ENCODE results near the gene SGCD. TPM values are rescaled to one million over a fixed set of nuclear protein-coding genes. Genes with fewer than 3 reads are reported as not detected.
"Not testable (repeated sequence)": the region's sequence is repeated elsewhere in the genome, so short reads cannot be mapped to it uniquely, and the experiment has no call there.

The SGCD gene
- total RNA-seq, 8 experiments from 2014 or later = 0.29 to 56.2 (median 7.9) TPM

DNA sequence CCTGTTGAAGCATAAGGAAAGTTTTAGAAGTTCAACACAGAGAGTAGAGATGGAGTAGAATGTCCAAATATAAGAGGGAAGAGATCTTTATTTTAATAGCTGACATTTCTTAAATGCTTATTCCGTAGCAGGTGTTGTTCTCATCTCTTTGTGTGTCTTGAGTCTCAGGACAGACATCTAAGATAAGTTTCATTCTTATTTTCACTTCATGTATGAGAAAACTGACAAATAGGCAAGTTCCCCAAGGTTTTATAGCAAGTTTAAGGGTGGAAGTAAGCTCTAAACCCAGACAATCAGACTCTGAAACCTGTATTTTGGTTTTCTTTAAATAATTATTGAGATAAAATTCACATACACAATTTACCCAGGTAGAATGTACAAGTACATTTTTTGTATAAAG is 294.8 kb downstream of the SGCD start:
- no peak for ATAC-seq (replicated peaks in 6 of 8)
- Histone ChIP-seq H3K4me1 (replicated peaks in 1 of 2) (peaks cover 0 to 5% of the 10 kb centered on the region in 2 donors), H3K27ac (no peak overlapping the region), H3K4me3 (no peak overlapping the region)
- in situ Hi-C loops (cut with MboI; ENCODE audit: low pct_unique_long_range_greater_than_20kb in 2 of 9, low sequenced_read_pairs in 9 of 9, unreplicated experiment in 9 of 9) = no loop called here
- WGBS, 10 experiments = 67 to 100% (median 88%) methylated on average over 1 of the region's 1 CpG; no CpG with 5 or more reads in 2 of the 10 experiments

DNA sequence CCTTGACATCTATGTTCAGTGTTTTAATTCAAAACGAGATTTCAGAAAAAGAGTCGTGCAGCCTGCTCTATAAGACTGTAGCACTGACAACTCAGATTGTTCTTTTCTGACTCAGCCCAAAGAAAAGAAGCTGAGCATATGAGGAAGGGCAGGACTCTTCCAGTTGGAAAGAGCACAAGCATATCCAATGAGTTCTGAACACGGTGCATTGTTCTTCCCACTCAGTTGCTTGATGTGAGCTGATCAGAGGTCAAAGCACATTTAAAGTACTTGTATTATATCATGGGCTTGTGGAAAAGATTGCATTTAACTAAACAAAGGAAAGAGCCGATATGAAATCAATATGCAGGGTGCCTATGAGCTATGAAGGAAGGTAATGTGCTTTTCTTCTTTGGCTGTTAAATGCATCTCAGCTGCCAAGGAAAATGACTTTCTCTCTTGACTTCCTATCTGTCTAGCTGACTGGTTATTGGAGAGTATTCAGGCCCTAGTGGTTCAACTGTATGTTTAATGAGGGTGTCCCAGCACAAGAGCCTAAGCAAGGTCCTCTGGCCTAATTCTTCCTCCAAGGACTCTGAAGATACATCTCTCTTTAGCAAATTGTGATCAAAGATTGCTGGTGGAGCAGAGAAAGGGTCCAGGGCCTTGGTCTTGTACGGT is 296.5 kb downstream of the SGCD start:
- WGBS, 10 experiments = 50 to 100% (median 71%) methylated on average over 1 to 5 of the region's 5 CpGs
- H3K4me1 ChIP-seq (replicated peaks in 1 of 2) = peaks cover 0 to 5% of the 10 kb centered on the region in 2 donors
- no peak overlapping the region for H3K4me3 ChIP-seq
- in situ Hi-C loops (cut with MboI; ENCODE audit: low pct_unique_long_range_greater_than_20kb in 2 of 9, low sequenced_read_pairs in 9 of 9, unreplicated experiment in 9 of 9) = no loop called here
- peak in 3 of 8 experiments; percentile 16 to 31 (median 20) for ATAC-seq (replicated peaks in 6 of 8)
- no peak overlapping the region for H3K27ac ChIP-seq

DNA sequence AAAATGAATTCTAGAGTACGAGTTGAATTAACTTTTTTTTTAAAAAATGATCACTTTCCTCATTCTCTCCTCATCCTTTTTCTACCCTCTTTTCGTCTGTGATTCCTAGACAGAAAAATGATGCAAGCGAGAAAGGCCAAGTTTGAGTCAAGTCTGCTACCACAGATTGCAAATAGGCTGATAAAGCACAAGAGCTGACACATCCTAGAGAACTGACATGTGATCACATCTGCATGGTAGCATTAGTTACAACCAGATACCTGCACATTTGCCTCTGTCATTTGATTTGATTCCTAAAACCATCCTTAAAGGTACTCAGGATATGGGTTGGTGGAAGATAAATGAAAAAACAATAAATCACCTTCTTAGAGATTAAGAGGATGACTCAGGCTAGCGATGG is 297.7 kb downstream of the SGCD start:
- Histone ChIP-seq H3K4me1 (replicated peaks in 1 of 2) (peaks cover 0 to 5% of the 10 kb centered on the region in 2 donors), H3K4me3 (no peak overlapping the region), H3K27ac (no peak overlapping the region)
- peak in 2 of 8 experiments; percentile 56 to 57 for ATAC-seq (replicated peaks in 6 of 8)
- in situ Hi-C loops (cut with MboI; ENCODE audit: low pct_unique_long_range_greater_than_20kb in 2 of 9, low sequenced_read_pairs in 9 of 9, unreplicated experiment in 9 of 9) = no loop called here
- 74 to 100% (median 84%) methylated on average over 1 to 4 of the region's 4 CpGs for WGBS, 10 experiments

DNA sequence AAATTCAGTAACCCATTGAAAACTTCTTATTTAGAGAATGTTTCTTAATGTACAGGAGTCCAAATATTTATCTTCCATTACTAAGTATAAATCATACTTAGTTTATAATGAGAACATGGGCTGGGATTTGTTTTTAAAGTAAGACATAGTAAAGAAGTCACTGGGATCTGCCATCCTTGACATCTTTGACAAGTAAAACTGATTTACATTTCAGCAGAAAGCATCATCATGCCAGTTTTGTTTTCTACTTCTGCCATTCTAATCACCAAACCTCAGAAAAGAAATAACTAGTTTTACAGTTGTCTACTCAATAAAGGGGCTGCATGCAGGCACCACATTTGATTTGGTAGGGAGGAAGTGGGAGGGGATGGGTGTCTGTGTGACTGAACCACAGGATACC is 301.5 kb downstream of the SGCD start:
- Histone ChIP-seq H3K4me3 (no peak overlapping the region), H3K4me1 (replicated peaks in 1 of 2) (peaks cover 0 to 1% of the 10 kb centered on the region in 2 donors), H3K27ac (no peak overlapping the region)
- no peak for ATAC-seq (replicated peaks in 6 of 8)
- in situ Hi-C loops (cut with MboI; ENCODE audit: low pct_unique_long_range_greater_than_20kb in 2 of 9, low sequenced_read_pairs in 9 of 9, unreplicated experiment in 9 of 9) = no loop called here

DNA sequence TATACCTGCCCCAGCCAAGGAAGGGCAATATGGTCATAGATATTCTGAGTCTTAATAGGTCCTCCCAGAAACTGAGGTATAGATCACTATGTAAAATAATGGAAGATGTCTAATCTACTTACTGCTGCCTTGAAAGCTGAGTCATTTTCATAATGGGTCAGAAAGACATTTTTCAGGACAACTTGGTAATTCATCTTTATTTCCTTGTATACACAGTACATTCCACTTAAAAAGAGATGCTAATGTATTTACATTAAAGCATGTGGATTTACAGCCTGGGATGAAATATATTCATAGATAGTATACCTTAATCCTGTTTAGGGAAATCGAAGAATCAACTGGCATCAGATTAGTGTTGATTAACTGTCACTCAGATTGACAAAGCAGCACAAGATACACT is 304.0 kb downstream of the SGCD start:
- peak in 2 of 8 experiments; percentile 37 to 50 for ATAC-seq (replicated peaks in 6 of 8)
- WGBS, 10 experiments = 60 to 100% (median 75%) methylated on average over 1 of the region's 1 CpG; no CpG with 5 or more reads in 5 of the 10 experiments
- H3K4me3 ChIP-seq = no peak overlapping the region
- no peaks in the 10 kb centered on the region for H3K4me1 ChIP-seq (replicated peaks in 1 of 2)
- in situ Hi-C loops (cut with MboI; ENCODE audit: low pct_unique_long_range_greater_than_20kb in 2 of 9, low sequenced_read_pairs in 9 of 9, unreplicated experiment in 9 of 9) = no loop called here
- H3K27ac ChIP-seq = no peak overlapping the region

DNA sequence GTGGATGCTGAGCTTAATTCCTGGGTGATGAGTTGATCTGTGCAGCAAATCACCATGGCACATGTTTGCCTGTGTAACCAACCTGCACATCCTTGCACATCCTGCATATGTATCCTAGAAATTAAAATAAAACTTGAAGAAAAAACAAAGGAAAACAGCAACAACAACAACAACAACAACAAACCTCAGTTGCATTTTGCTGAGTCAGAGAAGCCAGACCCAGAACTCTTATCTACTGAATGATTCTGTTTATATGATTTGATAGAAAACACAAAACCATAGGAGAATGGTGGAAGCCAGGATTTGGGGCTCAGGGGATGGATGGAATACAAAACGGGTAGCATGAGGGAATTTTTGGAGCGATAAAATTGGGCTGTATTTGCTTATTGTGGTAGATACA is 307.3 kb downstream of the SGCD start:
- H3K27ac ChIP-seq = no peak overlapping the region
- no peak overlapping the region for H3K4me3 ChIP-seq
- WGBS, 10 experiments = 80 to 100% (median 95%) methylated on average over 1 to 2 of the region's 2 CpGs; no CpG with 5 or more reads in 2 of the 10 experiments
- ATAC-seq (replicated peaks in 6 of 8) = no peak
- in situ Hi-C loops (cut with MboI; ENCODE audit: low pct_unique_long_range_greater_than_20kb in 2 of 9, low sequenced_read_pairs in 9 of 9, unreplicated experiment in 9 of 9) = no loop called here
- H3K4me1 ChIP-seq (replicated peaks in 1 of 2) = no peaks in the 10 kb centered on the region

DNA sequence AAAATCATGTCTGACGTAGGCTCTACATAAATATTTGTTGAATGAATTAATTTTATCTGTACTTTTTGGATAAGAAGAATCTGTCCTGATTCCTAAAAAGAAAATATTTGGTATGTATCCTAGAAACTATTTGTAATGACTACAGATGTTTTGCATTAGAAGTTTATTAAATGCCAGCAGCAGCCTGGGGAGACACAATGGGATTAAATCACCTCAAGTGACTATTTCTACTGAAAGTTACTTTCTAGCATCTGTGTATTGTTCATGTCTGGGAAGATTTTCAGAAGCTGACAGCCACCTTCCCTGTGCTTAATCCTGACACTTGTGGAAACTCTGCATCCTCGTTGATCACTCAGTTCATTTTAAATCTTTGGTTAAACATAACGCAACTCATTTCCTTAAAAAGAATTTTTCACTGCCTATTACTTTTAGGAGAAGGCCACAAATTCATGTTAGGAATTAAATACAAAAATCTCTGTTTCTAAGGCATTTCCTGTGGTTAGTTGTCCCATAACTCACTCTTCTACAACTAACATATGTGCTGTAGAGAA is 313.8 kb downstream of the SGCD start:
- peak in 3 of 8 experiments; percentile 49 to 67 (median 63) for ATAC-seq (replicated peaks in 6 of 8)
- no peak overlapping the region for H3K27ac ChIP-seq
- in situ Hi-C loops (cut with MboI; ENCODE audit: low pct_unique_long_range_greater_than_20kb in 2 of 9, low sequenced_read_pairs in 9 of 9, unreplicated experiment in 9 of 9) = no loop called here
- H3K4me3 ChIP-seq = no peak overlapping the region
- 8 to 100% (median 52%) methylated on average over 2 to 3 of the region's 3 CpGs; no CpG with 5 or more reads in 2 of the 10 experiments for WGBS, 10 experiments
- H3K4me1 ChIP-seq (replicated peaks in 1 of 2) = peaks cover 0 to 7% of the 10 kb centered on the region in 2 donors

DNA sequence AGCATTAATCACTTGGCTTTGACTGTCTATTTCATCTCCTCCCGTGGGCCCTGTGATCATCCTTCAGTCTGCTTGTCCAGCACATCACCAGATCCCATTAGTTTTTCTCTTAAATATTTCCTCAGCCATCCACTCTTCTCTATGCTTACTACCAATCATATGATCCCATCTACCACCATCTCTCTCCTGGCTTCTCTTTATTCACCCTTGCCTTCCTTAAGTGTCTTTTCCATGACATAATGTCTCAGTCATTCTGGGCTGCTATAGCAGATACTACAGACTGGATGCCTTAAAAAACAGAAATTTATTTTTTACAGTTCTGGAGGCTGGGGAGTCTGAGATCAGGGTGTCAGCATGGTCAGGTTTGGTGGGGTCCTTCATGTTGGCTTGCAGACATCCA is 314.7 kb downstream of the SGCD start:
- in situ Hi-C loops (cut with MboI; ENCODE audit: low pct_unique_long_range_greater_than_20kb in 2 of 9, low sequenced_read_pairs in 9 of 9, unreplicated experiment in 9 of 9) = no loop called here
- Histone ChIP-seq H3K4me1 (replicated peaks in 1 of 2) (peaks cover 0 to 7% of the 10 kb centered on the region in 2 donors), H3K27ac (no peak overlapping the region), H3K4me3 (no peak overlapping the region)
- no peak for ATAC-seq (replicated peaks in 6 of 8)
- 11 to 100% (median 67%) methylated on average over 1 of the region's 1 CpG; no CpG with 5 or more reads in 1 of the 10 experiments for WGBS, 10 experiments

DNA sequence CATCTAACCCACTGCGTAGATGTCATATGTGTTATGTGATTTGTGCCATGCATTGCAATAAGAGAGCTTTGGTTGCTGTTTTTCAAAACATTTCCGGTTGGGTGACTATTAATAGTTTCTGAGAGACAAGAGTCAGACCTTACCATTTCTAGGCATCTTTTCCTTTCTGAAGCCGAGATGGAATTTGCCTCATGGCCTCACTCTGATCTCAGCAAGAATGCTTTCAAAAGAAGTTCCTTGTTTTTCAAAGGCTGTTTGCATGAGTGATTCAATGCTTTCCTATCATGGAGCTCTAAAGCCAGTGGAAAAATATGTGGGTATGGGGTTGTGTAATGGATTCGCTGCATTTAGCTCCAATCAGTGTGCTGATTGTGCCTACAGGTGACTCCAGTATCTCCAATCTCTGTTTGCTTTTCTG is 320.1 kb downstream of the SGCD start:
- 40 to 100% (median 62%) methylated on average over 1 to 4 of the region's 4 CpGs; no CpG with 5 or more reads in 2 of the 10 experiments for WGBS, 10 experiments
- Histone ChIP-seq H3K4me3 (no peak overlapping the region), H3K27ac (no peak overlapping the region), H3K4me1 (replicated peaks in 1 of 2) (peaks cover 3 to 7% of the 10 kb centered on the region in 2 donors)
- in situ Hi-C loops (cut with MboI; ENCODE audit: low pct_unique_long_range_greater_than_20kb in 2 of 9, low sequenced_read_pairs in 9 of 9, unreplicated experiment in 9 of 9) = no loop called here
- peak in 3 of 8 experiments; percentile 15 to 85 (median 22) for ATAC-seq (replicated peaks in 6 of 8)

DNA sequence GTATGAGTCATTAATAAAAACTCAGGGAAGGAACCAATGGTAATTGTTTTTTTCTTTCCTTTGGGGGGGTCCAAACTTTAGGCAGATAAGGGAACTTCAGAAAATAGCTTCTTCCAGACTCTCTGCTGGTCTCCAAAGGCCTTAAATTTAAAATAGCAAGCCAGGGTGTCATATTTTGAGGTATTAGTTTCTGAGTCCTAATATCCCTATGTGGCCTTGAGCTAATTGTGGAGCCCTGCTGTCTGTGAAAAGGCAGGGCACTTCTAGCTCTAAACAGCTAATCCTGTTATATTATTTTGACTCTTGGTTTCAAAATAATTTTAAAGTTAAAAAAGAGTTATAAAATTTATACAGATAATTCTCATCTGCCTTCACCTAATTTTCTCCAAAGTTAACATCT is 327.5 kb downstream of the SGCD start:
- in situ Hi-C loops (cut with MboI; ENCODE audit: low pct_unique_long_range_greater_than_20kb in 2 of 9, low sequenced_read_pairs in 9 of 9, unreplicated experiment in 9 of 9) = no loop called here
- H3K4me1 ChIP-seq (replicated peaks in 1 of 2) = no peaks in the 10 kb centered on the region
- ATAC-seq (replicated peaks in 6 of 8) = no peak
- H3K27ac ChIP-seq = no peak overlapping the region
- no peak overlapping the region for H3K4me3 ChIP-seq

DNA sequence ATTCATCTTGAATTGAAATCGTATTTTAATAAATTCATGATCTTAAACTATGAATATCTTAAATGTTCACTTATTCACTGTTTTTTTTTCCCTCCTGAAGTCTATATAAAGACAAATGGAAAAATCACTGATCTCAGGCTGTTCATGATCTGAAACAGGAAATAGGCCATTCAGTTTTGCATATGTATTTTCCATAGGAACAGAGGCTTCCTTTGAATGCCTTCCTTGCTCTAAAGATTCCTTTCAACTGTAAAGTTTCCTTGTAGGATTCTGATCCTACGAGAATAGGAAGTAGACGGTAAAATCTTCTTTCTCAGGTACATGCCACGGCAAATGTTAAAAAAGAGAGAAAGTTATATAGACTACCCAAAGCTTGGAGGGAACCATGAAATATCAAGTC is 328.8 kb downstream of the SGCD start:
- Histone ChIP-seq H3K27ac (no peak overlapping the region), H3K4me1 (replicated peaks in 1 of 2) (no peaks in the 10 kb centered on the region), H3K4me3 (no peak overlapping the region)
- in situ Hi-C loops (cut with MboI; ENCODE audit: low pct_unique_long_range_greater_than_20kb in 2 of 9, low sequenced_read_pairs in 9 of 9, unreplicated experiment in 9 of 9) = no loop called here
- ATAC-seq (replicated peaks in 6 of 8) = no peak
- WGBS, 10 experiments = 53 to 97% (median 83%) methylated on average over 4 of the region's 4 CpGs

DNA sequence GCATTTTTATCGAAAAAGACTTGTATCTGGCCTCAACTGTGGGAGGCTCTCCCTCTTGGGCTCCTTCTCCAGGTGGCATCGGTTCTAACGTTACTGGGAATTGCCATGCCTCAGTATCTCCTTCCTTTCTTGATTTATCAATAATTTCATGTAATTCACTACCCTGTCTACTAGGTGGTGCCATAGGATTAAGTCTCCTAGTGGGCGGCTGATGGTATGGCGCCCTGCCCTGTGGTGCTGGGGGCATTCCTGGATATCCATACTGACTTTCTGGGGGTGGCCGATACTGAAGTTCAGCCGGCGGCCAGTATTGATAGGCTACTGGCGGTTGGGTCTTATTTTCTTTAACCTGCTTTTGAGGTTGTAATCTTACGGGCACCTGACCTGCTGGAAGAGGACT is 337.9 kb downstream of the SGCD start:
- 83 to 100% (median 100%) methylated on average over 1 of the region's 10 CpGs; no CpG with 5 or more reads in 7 of the 10 experiments for WGBS, 10 experiments
- H3K4me3 ChIP-seq; ATAC-seq (replicated peaks in 6 of 8); H3K27ac ChIP-seq; H3K4me1 ChIP-seq (replicated peaks in 1 of 2); in situ Hi-C loops (cut with MboI; ENCODE audit: low pct_unique_long_range_greater_than_20kb in 2 of 9, low sequenced_read_pairs in 9 of 9, unreplicated experiment in 9 of 9): not testable (repeated sequence)

DNA sequence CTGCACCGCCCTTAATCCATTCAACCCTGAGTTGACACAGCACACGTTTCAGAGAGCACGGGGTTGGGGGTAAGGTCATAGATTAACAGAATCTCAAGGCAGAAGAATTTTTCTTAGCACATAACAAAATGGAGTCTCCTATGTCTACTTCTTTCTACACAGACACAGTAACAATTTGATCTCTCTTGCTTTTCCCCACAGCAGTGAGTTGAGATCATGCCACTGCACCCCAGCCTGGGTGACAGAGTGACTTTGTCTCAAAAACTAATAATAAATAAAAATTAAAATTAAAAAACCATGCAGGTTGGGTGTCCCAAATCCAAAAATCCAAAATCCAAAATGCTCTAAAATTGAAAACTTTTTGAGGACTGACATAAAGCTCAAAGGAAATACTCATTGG is 339.7 kb downstream of the SGCD start:
- WGBS, 10 experiments = no CpG with 5 or more reads among the region's 3 CpGs

DNA sequence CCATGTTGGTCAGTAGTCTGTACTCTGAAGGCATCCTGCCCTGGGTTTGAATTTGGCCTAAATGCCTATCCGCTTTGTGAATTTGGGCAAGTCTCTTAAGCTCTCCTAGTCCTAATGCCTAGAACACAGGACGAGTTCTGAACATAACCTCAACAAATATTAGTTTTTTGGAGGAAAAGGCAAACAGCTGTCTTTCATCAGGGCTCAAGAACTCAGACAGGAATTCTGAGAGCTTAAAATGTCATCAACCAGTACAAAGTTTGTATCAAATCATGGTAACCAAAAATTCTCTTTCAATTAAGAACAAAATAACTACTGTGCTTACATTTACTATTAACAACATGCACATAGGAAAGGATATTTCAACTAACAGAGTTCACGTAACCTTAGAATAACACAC is 340.7 kb downstream of the SGCD start:
- 56 to 100% (median 82%) methylated on average over 1 to 3 of the region's 3 CpGs for WGBS, 10 experiments
- H3K4me3 ChIP-seq = no peak overlapping the region
- in situ Hi-C loops (cut with MboI; ENCODE audit: low pct_unique_long_range_greater_than_20kb in 2 of 9, low sequenced_read_pairs in 9 of 9, unreplicated experiment in 9 of 9) = no loop called here

More for the DNA sequence above, 339.7 kb downstream of the SGCD start:
- H3K4me1 ChIP-seq (replicated peaks in 1 of 2); ATAC-seq (replicated peaks in 6 of 8); in situ Hi-C loops (cut with MboI; ENCODE audit: low pct_unique_long_range_greater_than_20kb in 2 of 9, low sequenced_read_pairs in 9 of 9, unreplicated experiment in 9 of 9); H3K4me3 ChIP-seq; H3K27ac ChIP-seq: not testable (repeated sequence)

More for the DNA sequence above, 340.7 kb downstream of the SGCD start:
- Histone ChIP-seq H3K4me1 (replicated peaks in 1 of 2) (peaks cover 0 to 6% of the 10 kb centered on the region in 2 donors), H3K27ac (no peak overlapping the region)
- no peak for ATAC-seq (replicated peaks in 6 of 8)

Data from motor neuron (in vitro differentiated cells).